Stomach (tissue), 4 donors: ENCODE measurements around the gene RELN.

Source experiments
- CTCF ChIP-seq, 7 experiments: fragments of 450-650 bp in 4 of 7; fragments of 200-600 bp in 3 of 7; sonication (generic) in 3 of 7; IDR thresholded peaks; one replicate each; pipeline ENCODE4 v1.5.1; 2016 to 2019; ENCODE audit warnings: antibody characterized with exemption in 7 of 7, control low read depth in 2 of 7, mild to moderate bottlenecking in 1 of 7
- EP300 ChIP-seq: sonication (generic); formaldehyde crosslinking; IDR thresholded peaks from one replicate; pipeline ENCODE4 v1.6.1; 2017; ENCODE audit warnings: antibody characterized with exemption
- POLR2A ChIP-seq, 4 donors: fragments of 450-650 bp; IDR thresholded peaks; one replicate each; pipeline ENCODE4 v1.6.1; 2016; ENCODE audit warnings: antibody characterized with exemption in 4 of 4, control low read depth in 2 of 4, mild to moderate bottlenecking in 1 of 4, moderate library complexity in 1 of 4
- POLR2AphosphoS5 ChIP-seq, 3 donors: sonication (generic); formaldehyde crosslinking; IDR thresholded peaks; one replicate each; pipeline ENCODE4 v1.6.1; 2016; ENCODE audit warnings: antibody characterized with exemption in 3 of 3

GRCh38 chr7:103690242-103690974 is 299.1 kb downstream of the RELN start:
- TF ChIP-seq POLR2AphosphoS5 (IDR thresholded peaks at IDR 0.05) (no peak), CTCF (IDR thresholded peaks at IDR 0.05) (no peak), POLR2A (IDR thresholded peaks at IDR 0.05) (no peak), EP300 (no peak)
